GM23248 (cell line): ENCODE measurements around the gene RANGRF.

Experiments used
- EZH2 ChIP-seq: fragments of 200-600 bp; sonication (generic); IDR thresholded peaks from 2 replicates; pipeline ENCODE4 v1.6.1; 2018; ENCODE audit warnings: antibody characterized with exemption, mild to moderate bottlenecking; ENCODE audit not compliant: insufficient read depth, poor library complexity, severe bottlenecking
- EZH2phosphoT487 ChIP-seq: fragments of 200-600 bp; sonication (generic); IDR thresholded peaks from 2 replicates; pipeline ENCODE4 v1.6.1; 2018; ENCODE audit warnings: antibody characterized with exemption, moderate library complexity, mild to moderate bottlenecking, low read depth; ENCODE audit not compliant: insufficient read depth

GRCh38 chr17:8289103-8289397, 580 bp downstream of the RANGRF start:
- TF ChIP-seq EZH2 (no peak), EZH2phosphoT487 (no peak)
